ENCODE data around the gene KHDC3L.
"Not testable (repeated sequence)": the region's sequence is repeated elsewhere in the genome, so short reads cannot be mapped to it uniquely, and the experiment has no call there.

The KHDC3L gene

GRCh38 chr6:73388433-73388799 is 26.0 kb downstream of the KHDC3L start:
- Mint-ChIP-seq H3K27ac (no peak overlapping the region), H3K9me3 (peaks cover 2% of the 10 kb centered on the region), H3K4me3 (peak overlapping the region; percentile 83), H3K27me3 (ENCODE audit: low read depth, poor library complexity) (peaks cover 18% of the 10 kb centered on the region), H3K4me1 (no peaks in the 10 kb centered on the region), H3K36me3 (ENCODE audit: low read depth) (no peaks in the 10 kb centered on the region)
- DNase-seq = no peak
- no peak for TF ChIP-seq CTCF (IDR thresholded peaks at IDR 0.05)

- H3K9me3 Mint-ChIP-seq = peaks cover 7% of the 10 kb centered on the region
- H3K36me3 Mint-ChIP-seq (ENCODE audit: low read depth) = no peaks in the 10 kb centered on the region
- peaks cover 18% of the 10 kb centered on the region for H3K27me3 Mint-ChIP-seq (ENCODE audit: low read depth, poor library complexity)
- peak; percentile 58 for DNase-seq
- peak overlapping the region; percentile 83 for H3K4me3 Mint-ChIP-seq
- H3K4me1 Mint-ChIP-seq = no peaks in the 10 kb centered on the region
- no peak overlapping the region for H3K27ac Mint-ChIP-seq
- TF ChIP-seq CTCF (IDR thresholded peaks at IDR 0.05) = peak; percentile 46
Measured at GRCh38 chr6:73388800-73389512, 26.5 kb downstream of the KHDC3L start.

GRCh38 chr6:73389854-73390253 is 27.4 kb downstream of the KHDC3L start:
- H3K4me1 Mint-ChIP-seq = no peaks in the 10 kb centered on the region
- no peaks in the 10 kb centered on the region for H3K36me3 Mint-ChIP-seq (ENCODE audit: low read depth)
- H3K4me3 Mint-ChIP-seq = peak overlapping the region; percentile 8
- peaks cover 7% of the 10 kb centered on the region for H3K9me3 Mint-ChIP-seq
- no peak overlapping the region for H3K27ac Mint-ChIP-seq
- TF ChIP-seq CTCF (IDR thresholded peaks at IDR 0.05) = no peak
- peaks cover 18% of the 10 kb centered on the region for H3K27me3 Mint-ChIP-seq (ENCODE audit: low read depth, poor library complexity)
- DNase-seq = no peak

GRCh38 chr6:73391675-73392074 is 29.2 kb downstream of the KHDC3L start:
- no peak for TF ChIP-seq CTCF (IDR thresholded peaks at IDR 0.05)
- Mint-ChIP-seq H3K4me3 (no peak overlapping the region), H3K27me3 (ENCODE audit: low read depth, poor library complexity) (peaks cover 12% of the 10 kb centered on the region), H3K9me3 (peaks cover 7% of the 10 kb centered on the region), H3K27ac (no peak overlapping the region), H3K4me1 (no peaks in the 10 kb centered on the region), H3K36me3 (ENCODE audit: low read depth) (no peaks in the 10 kb centered on the region)
- DNase-seq = no peak

GRCh38 chr6:73392188-73392587 is 29.7 kb downstream of the KHDC3L start:
- not testable (repeated sequence) for H3K9me3 Mint-ChIP-seq; DNase-seq; H3K4me3 Mint-ChIP-seq; H3K27ac Mint-ChIP-seq; H3K4me1 Mint-ChIP-seq; H3K36me3 Mint-ChIP-seq (ENCODE audit: low read depth)
- peaks cover 10% of the 10 kb centered on the region for H3K27me3 Mint-ChIP-seq (ENCODE audit: low read depth, poor library complexity)

GRCh38 chr6:73393278-73393677 is 30.8 kb downstream of the KHDC3L start:
- Mint-ChIP-seq H3K27ac (peak overlapping the region; percentile 44), H3K36me3 (ENCODE audit: low read depth) (no peaks in the 10 kb centered on the region), H3K4me1 (no peaks in the 10 kb centered on the region), H3K27me3 (ENCODE audit: low read depth, poor library complexity) (peaks cover 10% of the 10 kb centered on the region), H3K9me3 (peaks cover 7% of the 10 kb centered on the region), H3K4me3 (no peak overlapping the region)
- no peak for TF ChIP-seq CTCF (IDR thresholded peaks at IDR 0.05)
- no peak for DNase-seq

Measured in nephron progenitor cell (in vitro differentiated cells).